H1 (cell line): Measurements from ENCODE around the gene HSPB1. TPM values are rescaled to one million over a fixed set of nuclear protein-coding genes. Genes with fewer than 3 reads are reported as not detected.

Experiments used
- CTCF ChIA-PET: fragments of 300-600 bp; sonication (Branson Sonifier 250); formaldehyde crosslinking; loops from one replicate; lab custom pipeline; 2021; ENCODE audit not compliant: partially characterized antibody; lab: Charles Lee
- POLR2A ChIA-PET: fragments of 300-600 bp; sonication (Branson Sonifier 250); formaldehyde crosslinking; loops from one replicate; lab custom pipeline; 2021; ENCODE audit warnings: inconsistent platforms; ENCODE audit not compliant: partially characterized antibody; lab: Charles Lee
- DNase-seq, 2 experiments: peaks; one replicate each; pipeline versions ENCODE4 v3.0.0 to v3.0.0-alpha.2; 2010 to 2022; ENCODE audit warnings: low spot score in 2 of 2, low read depth in 1 of 2, mixed read lengths in 1 of 2
- FAIRE-seq: peaks from 2 replicates; lab custom pipeline; 2011; peaks lifted over from hg19 to GRCh38; lab: Jason Lieb, UNC
- H2AFZ ChIP-seq: 2 replicates; pipeline ENCODE4 v1.8.1; 2012; ENCODE audit warnings: low read length, inconsistent platforms
- H2AK5ac ChIP-seq: 2 replicates; pipeline ENCODE4 v1.6.1; 2013; ENCODE audit warnings: low read depth, low read length
- H2BK120ac ChIP-seq: replicated peaks from 2 replicates; pipeline ENCODE3; 2013; ENCODE audit warnings: low read depth, low read length, inconsistent platforms
- H2BK12ac ChIP-seq: 2 replicates; pipeline ENCODE4 v1.6.1; 2013; ENCODE audit warnings: low read depth, low read length
- H2BK15ac ChIP-seq: 2 replicates; pipeline ENCODE4 v1.6.1; 2013; ENCODE audit warnings: low read length
- H2BK20ac ChIP-seq: 2 replicates; pipeline ENCODE4 v1.6.1; 2013; ENCODE audit warnings: low read length
- H2BK5ac ChIP-seq: 2 replicates; pipeline ENCODE4 v1.6.1; 2013; ENCODE audit warnings: low read depth, low read length
- H3K14ac ChIP-seq: 2 replicates; pipeline ENCODE4 v1.6.1; 2013; ENCODE audit warnings: inconsistent platforms; ENCODE audit not compliant: insufficient read length
- H3K18ac ChIP-seq: 2 replicates; pipeline ENCODE4 v1.6.1; 2013; ENCODE audit warnings: low read length; ENCODE audit errors: extremely low read depth
- H3K23ac ChIP-seq: 2 replicates; pipeline ENCODE4 v1.6.1; 2013; ENCODE audit warnings: inconsistent platforms; ENCODE audit not compliant: insufficient read length
- H3K23me2 ChIP-seq: 2 replicates; pipeline ENCODE4 v1.6.1; 2013; ENCODE audit warnings: low read depth, low read length
- H3K27ac ChIP-seq: 2 replicates; pipeline ENCODE4 v1.6.1; 2011; ENCODE audit warnings: low read depth, low read length, inconsistent platforms
- H3K27me3 ChIP-seq, 4 experiments: replicated peaks in 1 of 4; 1 replicate in 1 of 4; 2 replicates in 3 of 4; pipeline versions ENCODE4 v1.6.1 to v1.8.1; 2011 to 2013; ENCODE audit warnings: low read length in 3 of 4, mild to moderate bottlenecking in 3 of 4, inconsistent platforms in 2 of 4, mixed read lengths in 2 of 4, moderate library complexity in 1 of 4; ENCODE audit not compliant: control insufficient read depth in 3 of 4, insufficient read depth in 3 of 4; ENCODE audit errors: extremely low read depth in 1 of 4
- H3K36me3 ChIP-seq, 4 experiments: 2 replicates each; pipeline versions ENCODE4 v1.6.1 to v1.8.1; 2011 to 2013; ENCODE audit warnings: mild to moderate bottlenecking in 4 of 4, low read length in 3 of 4, moderate library complexity in 2 of 4, control low read depth in 1 of 4, inconsistent platforms in 1 of 4; ENCODE audit not compliant: insufficient read depth in 4 of 4, control insufficient read depth in 2 of 4
- H3K4ac ChIP-seq: replicated peaks from 2 replicates; pipeline ENCODE3; 2013; ENCODE audit warnings: low read length, low read depth, mixed read lengths, inconsistent platforms; ENCODE audit not compliant: insufficient read length
- H3K4me1 ChIP-seq, 4 experiments: replicated peaks in 1 of 4; 1 replicate in 1 of 4; 2 replicates in 3 of 4; pipeline versions ENCODE4 v1.6.1 to v1.8.1; 2011 to 2013; ENCODE audit warnings: low read length in 3 of 4, inconsistent platforms in 2 of 4, mixed read lengths in 1 of 4; ENCODE audit not compliant: insufficient read depth in 4 of 4, control insufficient read depth in 3 of 4
- H3K4me2 ChIP-seq, 2 experiments: 2 replicates each; pipeline versions ENCODE4 v1.6.1 to v1.8.1; 2011 to 2013; ENCODE audit warnings: low read depth in 2 of 2, low read length in 2 of 2, control low read depth in 1 of 2, inconsistent platforms in 1 of 2, mild to moderate bottlenecking in 1 of 2; ENCODE audit not compliant: insufficient read depth in 1 of 2
- H3K4me3 ChIP-seq, 4 experiments: fragments of 200-600, 300-600 bp in 1 of 4; sonication (generic), shearing (Covaris generic), sonication (Bioruptor Twin) in 1 of 4; 2 replicates each; pipeline versions ENCODE4 v1.5.1 to v1.8.1; 2011 to 2016; ENCODE audit warnings: low read length in 4 of 4, low read depth in 3 of 4, control low read depth in 2 of 4, inconsistent platforms in 2 of 4, mild to moderate bottlenecking in 2 of 4, mixed read lengths in 1 of 4, moderate library complexity in 1 of 4; ENCODE audit not compliant: insufficient read depth in 2 of 4; ENCODE audit errors: extremely low read depth in 1 of 4
- H3K56ac ChIP-seq: replicated peaks from 2 replicates; pipeline ENCODE3; 2013; ENCODE audit warnings: low read depth, mild to moderate bottlenecking, mixed read lengths, low read length, inconsistent platforms; ENCODE audit not compliant: insufficient read length
- H3K79me1 ChIP-seq: 2 replicates; pipeline ENCODE4 v1.6.1; 2013; ENCODE audit warnings: low read depth, low read length, control low read depth
- H3K79me2 ChIP-seq, 2 experiments: 2 replicates each; pipeline versions ENCODE4 v1.6.1 to v1.8.1; 2012 to 2013; ENCODE audit warnings: low read length in 2 of 2, mild to moderate bottlenecking in 2 of 2, inconsistent platforms in 1 of 2; ENCODE audit not compliant: insufficient read depth in 2 of 2, control insufficient read depth in 1 of 2
- H3K9ac ChIP-seq, 4 experiments: replicated peaks in 1 of 4; 1 replicate in 1 of 4; 2 replicates in 3 of 4; pipeline versions ENCODE4 v1.6.1 to v1.8.1; 2011 to 2013; ENCODE audit warnings: low read depth in 3 of 4, low read length in 3 of 4, control low read depth in 2 of 4, mild to moderate bottlenecking in 2 of 4, moderate library complexity in 2 of 4, inconsistent platforms in 1 of 4; ENCODE audit errors: extremely low read depth in 1 of 4
- H3K9me3 ChIP-seq, 2 experiments: 2 replicates each; pipeline versions ENCODE4 v1.6.1 to v1.8.1; 2012 to 2013; ENCODE audit warnings: mild to moderate bottlenecking in 2 of 2, moderate library complexity in 2 of 2, control low read depth in 1 of 2, inconsistent platforms in 1 of 2, low read depth in 1 of 2, low read length in 1 of 2, mixed read lengths in 1 of 2; ENCODE audit not compliant: insufficient read depth in 2 of 2
- H4K20me1 ChIP-seq, 2 experiments: replicated peaks in 1 of 2; 2 replicates each; pipeline versions ENCODE3 to v1.8.1; 2011 to 2013; ENCODE audit warnings: inconsistent platforms in 2 of 2, low read length in 2 of 2, mild to moderate bottlenecking in 1 of 2; ENCODE audit not compliant: insufficient read depth in 2 of 2, control insufficient read depth in 1 of 2
- H4K5ac ChIP-seq: 2 replicates; pipeline ENCODE4 v1.6.1; 2013; ENCODE audit warnings: low read length, low read depth, mixed read lengths, inconsistent platforms; ENCODE audit not compliant: insufficient read length
- H4K8ac ChIP-seq: 2 replicates; pipeline ENCODE4 v1.8.0; 2013; ENCODE audit warnings: mild to moderate bottlenecking, moderate library complexity, low read length, inconsistent platforms; ENCODE audit not compliant: insufficient read depth; ENCODE audit errors: extremely low read depth
- H4K91ac ChIP-seq: replicated peaks from 2 replicates; pipeline ENCODE3; 2013; ENCODE audit warnings: low read length, mixed read lengths, inconsistent platforms; ENCODE audit not compliant: insufficient read length
- CBX8 ChIP-seq: fragments of 300-800, 300-1000 bp; sonication (generic); IDR thresholded peaks from 2 replicates; pipeline ENCODE4 v1.7.1; 2016; ENCODE audit warnings: low read depth, low read length, borderline replicate concordance
- CHD1 ChIP-seq: IDR thresholded peaks from 2 replicates; pipeline ENCODE4 v1.6.1; 2012; ENCODE audit warnings: low read depth, low read length, improper control_type of control experiment
- E2F6 ChIP-seq: IDR thresholded peaks from 2 replicates; pipeline ENCODE4 v1.6.1; 2012; ENCODE audit warnings: inconsistent platforms
- EP300 ChIP-seq, 2 experiments: IDR thresholded peaks; 1 replicate in 1 of 2; 2 replicates in 1 of 2; pipeline ENCODE4 v1.6.1; 2011 to 2012; ENCODE audit warnings: low read depth in 2 of 2, low read length in 2 of 2, mild to moderate bottlenecking in 2 of 2, borderline replicate concordance in 1 of 2, inconsistent platforms in 1 of 2, moderate library complexity in 1 of 2
- HDAC6 ChIP-seq: IDR thresholded peaks from one replicate; pipeline ENCODE4 v1.7.1; 2012; ENCODE audit warnings: low read depth, mild to moderate bottlenecking, inconsistent platforms, low read length, moderate library complexity
- KDM1A ChIP-seq: fragments of 200-600, 300-600 bp; sonication (generic); IDR thresholded peaks from 2 replicates; pipeline ENCODE4 v1.7.1; 2016; ENCODE audit warnings: mild to moderate bottlenecking, low read length, borderline replicate concordance
- KDM4A ChIP-seq: IDR thresholded peaks from one replicate; pipeline ENCODE4 v1.7.1; 2012; ENCODE audit warnings: low read depth, mild to moderate bottlenecking, moderate library complexity, low read length, inconsistent platforms; ENCODE audit not compliant: severe bottlenecking
- SIN3A ChIP-seq, 2 experiments: IDR thresholded peaks in 1 of 2; conservative IDR thresholded peaks in 1 of 2; 2 replicates each; pipeline ENCODE4 v1.6.1; 2011 to 2012; ENCODE audit warnings: low read length in 2 of 2, improper control_type of control experiment in 1 of 2, low read depth in 1 of 2, mild to moderate bottlenecking in 1 of 2
- SUZ12 ChIP-seq: fragments of 200-600 bp; sonication (generic); IDR thresholded peaks from 2 replicates; pipeline ENCODE4 v1.6.1; 2012; ENCODE audit warnings: mild to moderate bottlenecking, inconsistent platforms, low read length, moderate library complexity, mixed read lengths
- TAF1 ChIP-seq: IDR thresholded peaks from 2 replicates; pipeline ENCODE4 v1.6.1; 2011; ENCODE audit warnings: mild to moderate bottlenecking, low read depth, low read length
- WGBS, 2 experiments: shearing (Covaris generic) in 1 of 2; methylation state at CpG; one replicate each; pipeline versions ENCODE4 v1.1.6 to v1.1.7; 2013 to 2015; ENCODE audit warnings: low lambda C conversion rate in 2 of 2, mixed read lengths in 2 of 2, inconsistent platforms in 1 of 2, low coverage in 1 of 2, missing lambda C conversion rate in 1 of 2; ENCODE audit not compliant: insufficient replicate concordance in 2 of 2, insufficient coverage in 1 of 2, insufficient read length in 1 of 2; ENCODE audit errors: extremely low coverage in 1 of 2, missing lambda C conversion rate in 1 of 2; 5-methylcytosine and 5-hydroxymethylcytosine counted together
- polyA plus RNA-seq, 7 experiments: library from polyadenylated mRNA; depleted of rRNA in 3 of 7; stranded (reverse) in 5 of 7; unstranded in 2 of 7; fragments of >200 nt in 5 of 7; fragments of 200-250 nt in 2 of 7; gene quantifications; 1 replicate in 5 of 7; 2 replicates in 1 of 7; 4 replicates in 1 of 7; pipeline versions ENCODE4 v1.2.1 to v1.2.3, GENCODE V29; 2011 to 2013; ENCODE audit warnings: missing spikeins in 2 of 7, mixed read lengths in 2 of 7
- total RNA-seq: library from RNA; stranded (reverse); fragmentation: NEBNext Ultra II Directional; extraction: Animal tissue kit (Norgen Biotek cat#: 25700); gene quantifications from 2 replicates; pipeline ENCODE4 v1.2.1, GENCODE V29; 2021

The HSPB1 gene
- total and polyA plus RNA-seq, 2 of the 8 experiments (the other 6 are each of a cell fraction or from before 2014, with no cell fraction given): 165 to 254 TPM

GRCh38 chr7:76281006-76281705, 21.3 kb upstream of the HSPB1 start:
- Histone ChIP-seq H3K9ac (peak overlapping the region in 1 of 4 experiments; percentile 46; a peak in 1 of 7 replicates), H2BK20ac (peak overlapping the region; percentile 18; the same call in 1 of the 2 replicates), H3K9me3 (no peaks in the 10 kb centered on the region), H2AK5ac (0 out of 2 replicates have a peak overlapping the region, but pooled peaks have one; percentile 13), H2BK15ac (peak overlapping the region; percentile 61; the same call in 1 of the 2 replicates), H3K4ac (no peak overlapping the region), H3K4me1 (peaks cover 0 to 11% (median 6%) of the 10 kb centered on the region in 4 experiments; a peak in 5 of 7 replicates), H3K36me3 (peaks cover 2 to 6% (median 2%) of the 10 kb centered on the region in 4 experiments; a peak in 4 of 8 replicates), H3K4me3 (peak overlapping the region; percentile 39 to 95 (median 56)), H4K91ac (no peak overlapping the region), H4K20me1 (peaks cover 0 to 4% of the 10 kb centered on the region in 2 experiments), H3K23ac (no peak overlapping the region), H3K23me2 (peaks cover 15% of the 10 kb centered on the region), H3K14ac (no peak overlapping the region), H3K27ac (no peak overlapping the region), H2BK120ac (no peak overlapping the region), H3K56ac (no peak overlapping the region), H3K79me1 (peaks cover 3% of the 10 kb centered on the region; the same call in 1 of the 2 replicates), H3K4me2 (peak overlapping the region; percentile 88 to 90), H2BK5ac (no peak overlapping the region; the same call in 1 of the 2 replicates), H3K27me3 (peaks cover 8 to 34% (median 17%) of the 10 kb centered on the region in 4 experiments), H4K5ac (no peak overlapping the region), H2BK12ac (peak overlapping the region; percentile 80; the same call in 1 of the 2 replicates), H3K79me2 (no peaks in the 10 kb centered on the region), H4K8ac (no peak overlapping the region), H2AFZ (no peak overlapping the region), H3K18ac (peak overlapping the region; percentile 32)
- ChIA-PET CTCF (interaction anchor here (0.6 to 19.4 kb wide), 5 partner anchors 8 to 96 kb away, joined by 3 to 426 read pairs (median 5); partner anchors contain the start of gene HSPB1), POLR2A (interaction anchor here (1.0 to 4.7 kb wide), 11 partner anchors 10 to 89 kb away, joined by 3 to 22 read pairs (median 7); partner anchors contain the start of genes HSPB1 and YWHAG)
- WGBS, 2 experiments: 0% methylated on average over 9 of the region's 63 CpGs; no CpG with 5 or more reads in 1 of the 2 experiments
- DNase-seq (no peak), FAIRE-seq (no peak)
- no peak for TF ChIP-seq CHD1
- TF ChIP-seq E2F6: no peak
- 0 out of 2 replicates have a peak, but pooled peaks have one; percentile 10 for TF ChIP-seq KDM1A
- no peak for TF ChIP-seq TAF1
- no peak for TF ChIP-seq EP300 (IDR thresholded peaks at IDR 0.05; ENCODE audit: borderline replicate concordance in 1 of 2, low read depth in 2 of 2, low read length in 2 of 2)
- peak; percentile 60 for TF ChIP-seq SUZ12
- TF ChIP-seq SIN3A (conservative IDR thresholded peaks at IDR 0.05 in 1 of 2, IDR thresholded peaks at IDR 0.05 in 1 of 2; ENCODE audit: low read depth in 1 of 2, low read length in 2 of 2): no peak
- TF ChIP-seq HDAC6: no peak
- no peak for TF ChIP-seq CBX8
- peak; percentile 48 for TF ChIP-seq KDM4A
